Fibroblast of lung (primary cell): ENCODE measurements around the gene PBXIP1.

Experiments
- CTCF ChIP-seq, 2 donors: IDR thresholded peaks in 1 of 2; conservative IDR thresholded peaks in 1 of 2; 1 replicate in 1 of 2; 2 replicates in 1 of 2; pipeline ENCODE4 v1.5.1; 2011 to 2012; ENCODE audit warnings: low read length in 2 of 2, control low read depth in 1 of 2, inconsistent platforms in 1 of 2, low read depth in 1 of 2, mild to moderate bottlenecking in 1 of 2
- EZH2 ChIP-seq: IDR thresholded peaks from 2 replicates; pipeline ENCODE4 v1.5.1; 2012; ENCODE audit warnings: low read length, control low read depth, mild to moderate bottlenecking; ENCODE audit errors: missing control alignments

- TF ChIP-seq CTCF (conservative IDR thresholded peaks at IDR 0.05 in 1 of 2, IDR thresholded peaks at IDR 0.05 in 1 of 2; ENCODE audit: low read depth in 1 of 2, low read length in 2 of 2) (no peak), EZH2 (no peak)
Observed at GRCh38 chr1:154956544-154956941, 644 bp upstream of the PBXIP1 start.
